Adrenal gland (tissue), 12 donors: ENCODE measurements around the gene CDRT4. TPM values are rescaled to one million over a fixed set of nuclear protein-coding genes. Genes with fewer than 3 reads are reported as not detected.
A peak's percentile ranks its signal among the peaks of the same experiment; 100 is the strongest.

ENCODE experiments used
- DNase-seq, 7 donors: peaks; one replicate each; pipeline ENCODE4 v3.0.0-alpha.2; 2019 to 2020
- H3K27ac ChIP-seq, 5 donors: fragments of 200-600 bp; sonication (generic) in 4 of 5; 1 replicate in 3 of 5; 2 replicates in 2 of 5; pipeline versions ENCODE4 v1.5.1 to v1.8.0; 2016 to 2020; ENCODE audit warnings: mild to moderate bottlenecking in 1 of 5
- H3K27me3 ChIP-seq: fragments of 200-600 bp; 2 replicates; pipeline ENCODE4 v1.8.0; 2021
- H3K36me3 ChIP-seq, 2 donors: fragments of 200-600 bp; replicated peaks in 1 of 2; 1 replicate in 1 of 2; 2 replicates in 1 of 2; pipeline versions ENCODE4 v1.5.1 to v1.8.0; 2018 to 2022
- H3K4me1 ChIP-seq, 2 donors: fragments of 200-600 bp; replicated peaks in 1 of 2; 1 replicate in 1 of 2; 2 replicates in 1 of 2; pipeline versions ENCODE4 v1.5.1 to v1.8.0; 2018 to 2021
- H3K4me3 ChIP-seq, 4 donors: fragments of 200-600 bp; sonication (generic) in 3 of 4; one replicate each; pipeline ENCODE4 v1.5.1; 2016 to 2018
- H3K9me3 ChIP-seq, 3 donors: fragments of 200-600 bp; sonication (generic) in 1 of 3; replicated peaks in 1 of 3; 1 replicate in 2 of 3; 2 replicates in 1 of 3; pipeline versions ENCODE4 v1.5.1 to v1.8.0; 2016 to 2021
- POLR2A ChIP-seq, 2 donors: fragments of 450-650 bp; IDR thresholded peaks; one replicate each; pipeline ENCODE4 v1.6.1; 2017; ENCODE audit warnings: antibody characterized with exemption in 2 of 2, mild to moderate bottlenecking in 2 of 2, moderate library complexity in 1 of 2
- WGBS, 4 donors: extraction: QIAGEN DNeasy Blood & Tissue Kit in 2 of 4; methylation state at CpG; one replicate each; pipeline versions ENCODE4 v1.1.5 to v1.1.7; 2013 to 2017; 5-methylcytosine and 5-hydroxymethylcytosine counted together
- intact Hi-C, 2 donors: fragments of 100-400 bp; cut with DNase I; formaldehyde crosslinking; loops; one replicate each; pipeline versions ENCODE4 v1.14.1 to v1.15.0; 2022 to 2023
- polyA plus RNA-seq, 3 donors: library from polyadenylated mRNA; stranded (reverse); fragments of 200-250 nt in 2 of 3; fragments of 350-450 nt in 1 of 3; fragmentation: Illumina TruSeq in 1 of 3; extraction: RNeasy Lipid Tissue Mini Kit (QIAGEN cat#74804) in 1 of 3; gene quantifications; one replicate each; pipeline ENCODE4 v1.2.3, GENCODE V29; 2013 to 2014
- total RNA-seq, 9 donors: library from RNA; depleted of rRNA in 4 of 9; stranded (reverse); fragments of >200 nt in 4 of 9; fragments of 120-200 nt in 1 of 9; fragmentation: NEBNext Ultra II Directional in 1 of 9; extraction: Animal tissue kit (Norgen Biotek cat#: 25700) in 1 of 9; gene quantifications; one replicate each; pipeline versions ENCODE4 v1.1.0 to v1.2.4, GENCODE V29; 2013 to 2023
- TF ChIP-seq, protein P1 (sequence below), 6 experiments: fragments of 450-650 bp in 4 of 6; fragments of 200-600 bp in 2 of 6; sonication (generic) in 1 of 6; IDR thresholded peaks; 1 replicate in 5 of 6; 2 replicates in 1 of 6; pipeline versions ENCODE4 v1.5.1 to v1.8.0; 2016 to 2021; ENCODE audit warnings: antibody characterized with exemption in 6 of 6, mild to moderate bottlenecking in 2 of 6, moderate library complexity in 1 of 6
- donor health status: healthy with polysubstance abuse.
- donor health status: Bipolar disorder and iron deficiency.
- donor health status: DM: yes; HTN: yes; CAD: no.
- donor health status: DM: no; HTN: no; CAD: no.
- donor health status: DM: no; HTN: no; CAD: no.
- donor health status: DM: yes; HTN: yes; CAD: no.

The CDRT4 gene
- total and polyA plus RNA-seq, 12 donors: 1.5 to 49.6 (median 11.5) TPM

DNA sequence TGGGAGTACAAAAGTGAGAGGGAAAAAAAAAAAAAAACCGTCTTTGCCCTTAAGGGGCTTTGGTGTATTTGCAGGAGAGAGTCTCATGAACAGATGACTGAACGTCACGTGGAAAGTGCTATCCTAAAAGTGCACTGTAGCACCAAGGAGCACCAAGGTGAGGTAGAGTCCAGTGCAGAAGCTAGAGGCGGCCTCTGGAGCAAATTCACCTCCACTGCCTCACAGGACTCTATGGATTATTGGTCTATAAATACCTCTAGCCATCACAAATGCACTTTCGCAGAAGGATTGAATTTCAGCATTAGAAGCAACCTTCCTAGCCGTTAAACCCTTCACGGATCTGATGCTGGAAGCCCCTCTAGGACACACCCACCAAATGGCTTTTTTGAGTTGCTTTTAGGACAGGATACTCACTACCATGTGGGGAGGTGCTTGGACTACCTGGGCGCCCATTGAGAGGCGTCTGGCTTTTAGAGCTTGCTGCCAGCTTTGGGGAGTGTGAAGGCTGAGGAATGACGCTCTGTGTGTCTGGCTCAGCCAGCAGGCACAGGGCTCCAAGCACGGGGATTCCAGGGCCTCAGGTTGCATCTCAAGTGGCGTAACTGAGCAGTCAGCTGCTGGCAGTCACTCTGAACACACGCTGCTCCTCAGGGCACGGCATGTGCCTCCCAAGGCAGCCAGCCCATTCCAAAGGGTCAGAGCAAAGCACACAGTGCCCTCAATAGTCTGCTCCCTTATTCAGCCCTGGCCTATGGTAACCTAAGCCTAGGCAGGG is 52.7 kb downstream of the CDRT4 start:
- no peak overlapping the region for H3K4me3 ChIP-seq
- no peaks in the 10 kb centered on the region for H3K27me3 ChIP-seq
- H3K27ac ChIP-seq: no peak overlapping the region
- no peak for DNase-seq
- intact Hi-C loops: no loop called here
- H3K4me1 ChIP-seq: peaks cover 0 to 6% of the 10 kb centered on the region in 2 donors
- 82 to 96% (median 90%) methylated on average over 9 to 14 of the region's 14 CpGs for WGBS, 4 donors
- TF ChIP-seq, protein P1, sequence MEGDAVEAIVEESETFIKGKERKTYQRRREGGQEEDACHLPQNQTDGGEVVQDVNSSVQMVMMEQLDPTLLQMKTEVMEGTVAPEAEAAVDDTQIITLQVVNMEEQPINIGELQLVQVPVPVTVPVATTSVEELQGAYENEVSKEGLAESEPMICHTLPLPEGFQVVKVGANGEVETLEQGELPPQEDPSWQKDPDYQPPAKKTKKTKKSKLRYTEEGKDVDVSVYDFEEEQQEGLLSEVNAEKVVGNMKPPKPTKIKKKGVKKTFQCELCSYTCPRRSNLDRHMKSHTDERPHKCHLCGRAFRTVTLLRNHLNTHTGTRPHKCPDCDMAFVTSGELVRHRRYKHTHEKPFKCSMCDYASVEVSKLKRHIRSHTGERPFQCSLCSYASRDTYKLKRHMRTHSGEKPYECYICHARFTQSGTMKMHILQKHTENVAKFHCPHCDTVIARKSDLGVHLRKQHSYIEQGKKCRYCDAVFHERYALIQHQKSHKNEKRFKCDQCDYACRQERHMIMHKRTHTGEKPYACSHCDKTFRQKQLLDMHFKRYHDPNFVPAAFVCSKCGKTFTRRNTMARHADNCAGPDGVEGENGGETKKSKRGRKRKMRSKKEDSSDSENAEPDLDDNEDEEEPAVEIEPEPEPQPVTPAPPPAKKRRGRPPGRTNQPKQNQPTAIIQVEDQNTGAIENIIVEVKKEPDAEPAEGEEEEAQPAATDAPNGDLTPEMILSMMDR (IDR thresholded peaks at IDR 0.05): no peak
- no peak for TF ChIP-seq POLR2A (IDR thresholded peaks at IDR 0.05)
- H3K36me3 ChIP-seq: no peaks in the 10 kb centered on the region
- no peaks in the 10 kb centered on the region for H3K9me3 ChIP-seq

DNA sequence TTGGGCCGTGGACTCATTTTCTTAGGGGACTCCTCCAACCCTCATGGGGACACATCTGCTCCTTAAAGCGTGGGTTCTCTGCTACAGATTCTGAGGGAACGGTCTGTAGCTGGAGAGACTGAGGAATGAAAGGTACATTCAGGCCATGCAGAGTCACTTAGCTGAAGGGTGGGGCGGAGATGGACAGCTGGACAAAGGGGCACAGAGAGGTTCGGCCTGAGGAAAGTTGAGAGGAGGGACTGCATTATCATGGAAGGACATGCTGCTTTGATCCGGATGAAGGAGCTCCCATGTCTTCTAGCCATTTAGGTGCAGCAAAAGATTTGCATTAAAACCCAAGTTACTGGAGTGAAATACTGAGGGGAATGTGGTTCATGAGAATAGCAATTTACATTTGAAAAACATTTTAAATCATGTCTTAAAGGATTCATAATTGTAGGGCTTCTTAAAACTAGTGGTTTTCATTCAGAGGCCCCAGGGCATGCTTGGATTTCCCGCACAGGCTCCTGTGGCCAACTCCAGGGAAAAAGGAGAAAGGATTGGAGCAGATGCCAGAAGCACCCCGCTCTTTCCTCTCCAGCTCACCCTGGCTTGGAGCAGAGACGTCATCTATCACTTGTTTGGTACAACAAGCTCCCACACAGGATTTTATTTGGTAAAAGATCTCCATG is 54.2 kb downstream of the CDRT4 start:
- Histone ChIP-seq H3K4me1 (peaks cover 0 to 6% of the 10 kb centered on the region in 2 donors), H3K27me3 (no peaks in the 10 kb centered on the region), H3K36me3 (no peaks in the 10 kb centered on the region), H3K27ac (no peak overlapping the region), H3K4me3 (no peak overlapping the region), H3K9me3 (no peaks in the 10 kb centered on the region)
- intact Hi-C loops: no loop called here
- no peak for TF ChIP-seq POLR2A (IDR thresholded peaks at IDR 0.05)
- TF ChIP-seq, protein P1 (IDR thresholded peaks at IDR 0.05): no peak
- 91 to 98% (median 93%) methylated on average over 9 of the region's 9 CpGs for WGBS, 4 donors
- no peak for DNase-seq

DNA sequence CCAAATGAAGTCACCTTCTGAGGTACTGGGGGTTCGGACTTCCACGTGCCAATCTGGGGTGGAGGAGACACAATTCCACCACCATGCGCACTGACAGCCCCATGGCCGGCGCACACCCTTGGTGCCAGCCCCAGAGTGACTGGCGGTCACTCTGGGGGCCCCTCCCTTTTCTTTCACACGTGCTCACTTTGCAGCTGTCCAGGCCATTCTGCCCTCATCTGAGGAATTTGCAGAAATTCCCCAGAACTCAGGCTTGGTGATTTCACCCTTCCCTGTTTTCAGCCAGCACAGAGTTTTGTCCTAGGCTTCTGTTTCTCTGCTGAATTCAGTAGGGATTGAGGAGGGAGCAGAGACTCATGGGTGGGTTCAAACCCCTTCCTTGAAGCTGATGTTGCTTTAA is 54.8 kb downstream of the CDRT4 start:
- no peak for DNase-seq
- TF ChIP-seq, protein P1 (IDR thresholded peaks at IDR 0.05): no peak
- no peak for TF ChIP-seq POLR2A (IDR thresholded peaks at IDR 0.05)
- Histone ChIP-seq H3K27me3 (no peaks in the 10 kb centered on the region), H3K27ac (peak overlapping the region in 2 of 5 donors; percentile 2 to 77), H3K4me1 (peaks cover 0 to 6% of the 10 kb centered on the region in 2 donors), H3K9me3 (no peaks in the 10 kb centered on the region), H3K4me3 (no peak overlapping the region), H3K36me3 (no peaks in the 10 kb centered on the region)
- intact Hi-C loops: no loop called here
- 71 to 94% (median 84%) methylated on average over 7 of the region's 7 CpGs for whole genome bisulfite sequencing, 4 donors

DNA sequence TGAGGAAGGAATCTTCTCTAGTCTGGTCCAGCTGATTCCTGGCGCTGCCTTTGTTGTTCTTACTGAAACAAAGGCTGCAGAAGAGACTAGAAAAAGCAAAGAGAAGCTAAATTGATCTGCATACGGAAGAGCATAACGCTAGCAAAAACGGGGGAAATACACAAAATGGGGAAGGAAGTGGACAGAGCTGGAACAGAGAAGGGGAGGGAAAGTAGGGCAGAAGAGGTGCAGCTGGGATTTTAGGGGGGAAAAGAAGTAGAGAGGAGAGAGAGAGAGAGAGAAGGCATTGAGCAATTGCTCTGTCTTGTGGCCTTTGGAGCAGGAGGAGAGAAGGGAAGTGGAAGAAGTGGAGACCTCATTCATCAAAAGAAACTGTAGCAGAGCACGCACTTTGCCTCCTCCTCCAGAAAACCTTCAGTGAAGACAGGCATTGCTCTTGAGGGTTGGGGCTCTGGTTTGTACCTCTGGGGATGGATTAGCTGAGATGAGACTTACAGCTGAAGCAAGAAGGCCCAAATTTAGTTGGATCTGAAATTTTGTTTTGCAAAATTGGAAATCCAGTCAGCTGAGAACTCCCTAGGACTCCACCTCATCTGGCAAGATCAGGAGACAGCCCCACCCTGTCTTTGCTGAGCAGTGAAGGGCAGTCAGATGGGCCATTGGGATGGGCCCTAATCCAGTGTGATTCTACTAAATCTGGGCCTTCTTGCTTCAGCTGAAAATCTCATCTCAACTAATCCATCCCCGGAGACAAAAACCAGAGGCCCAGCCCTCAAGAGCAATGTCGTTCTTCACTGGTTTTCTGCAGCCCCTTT is 55.8 kb downstream of the CDRT4 start:
- 62 to 68% (median 64%) methylated on average over 7 of the region's 7 CpGs for WGBS, 4 donors
- Histone ChIP-seq H3K4me3 (no peak overlapping the region), H3K36me3 (no peaks in the 10 kb centered on the region), H3K9me3 (no peaks in the 10 kb centered on the region), H3K27ac (peak overlapping the region in 3 of 5 donors; percentile 2 to 77 (median 57)), H3K4me1 (peaks cover 0 to 6% of the 10 kb centered on the region in 2 donors), H3K27me3 (no peaks in the 10 kb centered on the region)
- intact Hi-C loops: no loop called here
- peak in 1 of 7 donors; percentile 25 for DNase-seq
- no peak for TF ChIP-seq POLR2A (IDR thresholded peaks at IDR 0.05)
- TF ChIP-seq, protein P1 (IDR thresholded peaks at IDR 0.05): no peak
